Lower leg skin (tissue), 4 donors: ENCODE measurements around the gene RGS7BP. TPM values are rescaled to one million over a fixed set of nuclear protein-coding genes. Genes with fewer than 3 reads are reported as not detected.

Source experiments
- DNase-seq, 2 donors: peaks; one replicate each; pipeline ENCODE4 v3.0.0-alpha.2; 2019; ENCODE audit warnings: low spot score in 2 of 2
- H3K4me3 ChIP-seq: fragments of 200-600 bp; sonication (generic); 2 replicates; pipeline ENCODE4 v1.5.1; 2017; ENCODE audit warnings: mild to moderate bottlenecking, low read depth; ENCODE audit not compliant: poor library complexity, severe bottlenecking
- CTCF ChIP-seq, 3 donors: fragments of 450-650 bp; IDR thresholded peaks; one replicate each; pipeline ENCODE4 v1.5.1; 2016; ENCODE audit warnings: antibody characterized with exemption in 3 of 3, mild to moderate bottlenecking in 3 of 3, moderate library complexity in 2 of 3
- POLR2A ChIP-seq, 2 donors: fragments of 450-650 bp; IDR thresholded peaks; one replicate each; pipeline ENCODE4 v1.6.1; 2016 to 2017; ENCODE audit warnings: antibody characterized with exemption in 2 of 2, mild to moderate bottlenecking in 1 of 2, moderate library complexity in 1 of 2
- WGBS, 2 donors: methylation state at CpG; one replicate each; pipeline ENCODE4 v1.1.5; 2018; 5-methylcytosine and 5-hydroxymethylcytosine counted together
- intact Hi-C: fragments of 100-400 bp; cut with DNase I; formaldehyde crosslinking; loops from one replicate; pipeline ENCODE4 v1.15.0; 2023; ENCODE audit warnings: low total_unique reads
- total RNA-seq, 4 donors: library from RNA; depleted of rRNA; stranded (reverse); fragments of >200 nt; gene quantifications; one replicate each; pipeline ENCODE4 v1.1.0, GENCODE V29; 2016

RGS7BP gene
- total RNA-seq, 4 donors from 2014 or later = 0.08 to 1.7 TPM; not detected in 2

- no peak for DNase-seq
- TF ChIP-seq CTCF (IDR thresholded peaks at IDR 0.05) (no peak), POLR2A (IDR thresholded peaks at IDR 0.05) (no peak)
- intact Hi-C loops = no loop called here
- WGBS, 2 donors = 59 to 62% methylated on average over 3 of the region's 3 CpGs
- H3K4me3 ChIP-seq = no peak overlapping the region
These were observed 60.6 kb downstream of the RGS7BP start for GRCh38 chr5:64566310-64566916.

GRCh38 chr5:64569858-64570257 lies 64.0 kb downstream of the RGS7BP start:
- 22% methylated on average over 1 of the region's 1 CpG for WGBS, 2 donors
- intact Hi-C loops = no loop called here
- no peak for TF ChIP-seq POLR2A (IDR thresholded peaks at IDR 0.05)
- no peak for TF ChIP-seq CTCF (IDR thresholded peaks at IDR 0.05)
- no peak overlapping the region for H3K4me3 ChIP-seq
- DNase-seq = no peak

- no peak for DNase-seq
- H3K4me3 ChIP-seq = no peak overlapping the region
- TF ChIP-seq POLR2A (IDR thresholded peaks at IDR 0.05) = no peak
- intact Hi-C loops = no loop called here
- WGBS, 2 donors = 64 to 75% methylated on average over 2 of the region's 2 CpGs
These were observed 64.7 kb downstream of the RGS7BP start for GRCh38 chr5:64570395-64570996.

- no peak overlapping the region for H3K4me3 ChIP-seq
- 59 to 72% methylated on average over 5 of the region's 5 CpGs for WGBS, 2 donors
- no peak for TF ChIP-seq CTCF (IDR thresholded peaks at IDR 0.05)
- TF ChIP-seq POLR2A (IDR thresholded peaks at IDR 0.05) = no peak
- intact Hi-C loops = no loop called here
- no peak for DNase-seq
These were observed 69.7 kb downstream of the RGS7BP start for GRCh38 chr5:64575561-64575960.

- WGBS, 2 donors = 36 to 38% methylated on average over 2 of the region's 2 CpGs
- no peak for DNase-seq
- no peak for TF ChIP-seq CTCF (IDR thresholded peaks at IDR 0.05)
- TF ChIP-seq POLR2A (IDR thresholded peaks at IDR 0.05) = no peak
- no peak overlapping the region for H3K4me3 ChIP-seq
- intact Hi-C loops = no loop called here
These were observed 70.4 kb downstream of the RGS7BP start for GRCh38 chr5:64576250-64576649.

GRCh38 chr5:64585646-64586045 lies 79.8 kb downstream of the RGS7BP start:
- 39 to 41% methylated on average over 4 of the region's 4 CpGs for WGBS, 2 donors
- intact Hi-C loops = no loop called here
- no peak for DNase-seq
- no peak overlapping the region for H3K4me3 ChIP-seq
- TF ChIP-seq POLR2A (IDR thresholded peaks at IDR 0.05) = no peak
- TF ChIP-seq CTCF (IDR thresholded peaks at IDR 0.05) = no peak
